Astrocyte of the cerebellum (primary cell): ENCODE data around the gene UBXN7.
"Not testable (repeated sequence)": the region's sequence is repeated elsewhere in the genome, so short reads cannot be mapped to it uniquely, and the experiment has no call there.

ENCODE experiments used
- DNase-seq: peaks from one replicate; pipeline ENCODE4 v3.0.0-alpha.2; 2011; ENCODE audit warnings: low read depth
- H3K4me3 ChIP-seq: 2 replicates; pipeline ENCODE4 v1.5.1; 2011; ENCODE audit warnings: mild to moderate bottlenecking, low read depth, low read length, moderate library complexity
- in situ Hi-C: cut with HindIII; loops from 2 replicates; pipeline ENCODE4 v1.10.0; 2017; ENCODE audit warnings: low sequenced_read_pairs
- TF ChIP-seq, protein P1 (sequence below): IDR thresholded peaks from 2 replicates; pipeline ENCODE4 v1.5.1; 2012; ENCODE audit warnings: low read length, low read depth, moderate library complexity, mild to moderate bottlenecking; ENCODE audit errors: missing control alignments

UBXN7 gene

DNA sequence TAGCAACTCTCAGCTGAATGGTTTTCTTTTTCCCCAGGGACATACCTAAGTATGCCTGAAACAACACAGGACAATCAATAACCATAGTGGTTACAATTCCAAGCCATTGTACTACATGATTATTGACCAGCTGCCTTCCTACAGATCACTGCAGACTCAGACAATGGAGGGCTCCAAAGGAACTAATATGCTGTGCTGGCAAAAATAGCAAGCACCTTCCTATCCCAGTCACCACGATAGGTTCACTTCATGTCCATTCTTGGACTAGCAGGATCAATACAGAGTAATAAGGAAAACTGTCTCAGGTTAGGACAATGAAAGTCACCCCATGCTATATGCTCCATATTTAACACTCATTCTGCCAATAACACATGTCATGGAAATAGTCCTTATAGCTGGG lies 76.6 kb downstream of the UBXN7 start:
- TF ChIP-seq, protein P1, sequence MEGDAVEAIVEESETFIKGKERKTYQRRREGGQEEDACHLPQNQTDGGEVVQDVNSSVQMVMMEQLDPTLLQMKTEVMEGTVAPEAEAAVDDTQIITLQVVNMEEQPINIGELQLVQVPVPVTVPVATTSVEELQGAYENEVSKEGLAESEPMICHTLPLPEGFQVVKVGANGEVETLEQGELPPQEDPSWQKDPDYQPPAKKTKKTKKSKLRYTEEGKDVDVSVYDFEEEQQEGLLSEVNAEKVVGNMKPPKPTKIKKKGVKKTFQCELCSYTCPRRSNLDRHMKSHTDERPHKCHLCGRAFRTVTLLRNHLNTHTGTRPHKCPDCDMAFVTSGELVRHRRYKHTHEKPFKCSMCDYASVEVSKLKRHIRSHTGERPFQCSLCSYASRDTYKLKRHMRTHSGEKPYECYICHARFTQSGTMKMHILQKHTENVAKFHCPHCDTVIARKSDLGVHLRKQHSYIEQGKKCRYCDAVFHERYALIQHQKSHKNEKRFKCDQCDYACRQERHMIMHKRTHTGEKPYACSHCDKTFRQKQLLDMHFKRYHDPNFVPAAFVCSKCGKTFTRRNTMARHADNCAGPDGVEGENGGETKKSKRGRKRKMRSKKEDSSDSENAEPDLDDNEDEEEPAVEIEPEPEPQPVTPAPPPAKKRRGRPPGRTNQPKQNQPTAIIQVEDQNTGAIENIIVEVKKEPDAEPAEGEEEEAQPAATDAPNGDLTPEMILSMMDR = no peak
- H3K4me3 ChIP-seq = no peak overlapping the region
- in situ Hi-C loops = no loop called here
- DNase-seq = no peak

DNA sequence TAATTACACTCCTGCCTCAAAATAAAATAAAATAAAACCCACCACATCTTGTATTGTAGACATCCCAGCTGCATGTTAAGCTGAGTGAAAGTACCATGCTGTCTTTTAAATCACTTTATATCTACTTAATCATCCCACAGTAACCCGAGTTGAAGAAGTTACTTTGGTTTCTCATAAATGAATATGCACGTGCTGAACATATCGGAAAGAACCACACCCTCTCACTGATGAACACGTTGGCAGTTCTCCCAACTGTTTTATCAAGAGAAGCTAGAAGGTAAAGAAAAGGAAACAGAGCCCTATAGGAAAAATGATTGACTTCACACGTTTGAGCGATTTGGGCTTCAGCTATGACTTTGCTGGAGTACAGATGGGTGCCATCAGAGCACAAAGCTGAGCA lies 78.1 kb downstream of the UBXN7 start:
- TF ChIP-seq, protein P1 = no peak
- in situ Hi-C loops = no loop called here

DNA sequence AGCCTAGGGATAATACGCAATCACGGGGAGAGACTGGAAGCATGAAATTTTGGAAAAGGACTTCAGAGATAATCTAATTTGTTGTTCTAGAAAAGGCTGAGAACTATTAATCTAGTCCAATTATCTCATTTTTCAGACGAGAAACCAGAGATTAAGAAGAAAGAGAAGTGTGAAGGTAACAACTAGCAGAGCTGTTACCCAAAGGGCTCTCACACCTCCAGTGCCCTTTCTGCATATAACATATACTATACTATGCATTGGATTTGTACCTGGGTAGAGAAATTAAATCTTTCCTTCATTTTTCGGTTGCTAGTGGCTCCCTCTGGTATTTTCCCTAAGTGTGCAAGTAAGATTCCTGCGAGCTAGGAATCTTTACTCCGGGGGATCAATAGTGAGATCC lies 80.7 kb downstream of the UBXN7 start:
- no peak for DNase-seq
- H3K4me3 ChIP-seq = no peak overlapping the region
- in situ Hi-C loops = no loop called here
- TF ChIP-seq, protein P1 = no peak

More for the DNA sequence above, 78.1 kb downstream of the UBXN7 start:
- no peak overlapping the region for H3K4me3 ChIP-seq
- DNase-seq = no peak

DNA sequence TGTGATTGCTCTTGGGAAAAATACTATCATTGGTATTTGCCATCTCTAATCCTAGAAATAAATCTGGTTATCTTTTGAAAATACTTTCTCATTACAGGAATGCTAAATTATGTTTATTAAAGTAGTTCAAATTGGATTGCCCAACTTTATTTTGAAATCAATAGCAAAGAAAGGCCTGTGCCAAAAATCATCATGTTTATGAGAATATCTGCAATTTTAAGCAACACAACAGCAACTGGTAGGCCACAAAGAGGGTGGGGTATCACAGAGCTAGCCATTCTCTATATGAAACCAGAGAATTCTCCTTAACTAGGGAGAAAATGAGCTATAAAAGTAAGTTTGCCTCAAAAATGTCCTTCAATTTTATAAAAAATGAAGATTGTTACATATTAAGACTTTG lies 82.2 kb downstream of the UBXN7 start:
- no peak for DNase-seq
- no peak overlapping the region for H3K4me3 ChIP-seq
- TF ChIP-seq, protein P1 = no peak
- in situ Hi-C loops = no loop called here

DNA sequence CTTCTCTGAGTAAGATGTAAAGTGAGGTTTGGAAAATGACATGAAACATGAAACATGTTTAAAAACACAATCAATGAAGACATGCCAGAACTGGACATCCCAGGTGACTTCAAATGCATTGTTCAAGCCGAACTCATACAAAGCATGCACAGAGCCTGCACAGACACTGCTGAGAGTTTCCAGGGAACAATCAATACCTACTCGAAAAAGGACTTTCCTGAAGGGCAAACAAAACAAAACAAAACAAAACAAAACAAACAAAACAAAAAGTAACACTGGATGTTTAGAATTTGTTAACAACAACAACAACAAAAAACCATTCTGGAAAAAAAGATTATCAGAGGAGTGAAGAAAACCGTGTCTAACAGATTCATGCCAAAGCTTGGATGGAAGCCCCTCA lies 83.5 kb downstream of the UBXN7 start:
- DNase-seq = no peak
- in situ Hi-C loops = no loop called here
- H3K4me3 ChIP-seq = no peak overlapping the region
- TF ChIP-seq, protein P1 = no peak

DNA sequence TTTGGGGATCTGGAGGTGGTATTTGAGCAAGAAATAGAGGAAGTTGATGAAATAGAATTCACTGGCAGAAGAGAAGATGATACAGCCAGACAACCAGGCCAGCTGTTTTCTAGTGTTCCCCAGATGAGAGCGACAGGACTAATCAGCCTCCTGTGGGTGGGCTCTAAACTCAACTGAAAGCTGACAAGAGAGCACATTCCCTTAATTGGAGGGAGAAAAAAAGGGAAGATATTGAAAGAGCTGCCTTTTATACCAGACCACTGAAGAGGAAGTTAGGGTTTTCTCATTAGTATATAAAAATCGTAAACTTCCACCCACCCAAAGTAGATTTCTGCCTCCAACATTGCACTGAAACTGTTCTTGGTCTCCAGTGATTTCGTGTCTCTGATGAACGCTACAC lies 87.6 kb downstream of the UBXN7 start:
- in situ Hi-C loops = no loop called here
- no peak overlapping the region for H3K4me3 ChIP-seq
- no peak for DNase-seq
- TF ChIP-seq, protein P1 = no peak

DNA sequence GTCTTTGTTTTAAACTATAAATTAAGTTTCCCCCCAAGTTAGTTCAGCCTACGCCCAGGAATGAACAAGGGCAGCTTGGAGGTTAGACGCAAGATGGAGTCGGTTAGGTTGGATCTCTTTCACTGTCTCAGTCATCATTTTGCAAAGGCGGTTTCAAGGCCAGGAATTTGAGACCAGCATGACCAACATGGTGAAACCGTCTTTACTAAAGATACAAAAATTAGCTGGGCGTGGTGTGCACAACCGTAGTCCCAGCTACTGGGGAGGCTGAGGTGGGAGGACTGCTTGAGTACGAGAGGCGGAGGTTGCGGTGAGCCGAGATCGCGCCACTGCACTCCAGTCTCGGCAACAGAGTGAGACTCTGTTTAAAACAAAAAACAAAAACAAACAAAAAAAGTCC lies 88.3 kb downstream of the UBXN7 start:
- DNase-seq, H3K4me3 ChIP-seq, in situ Hi-C loops: not testable (repeated sequence)
